ELR (cell line): ENCODE data around the gene TRIB2.

Source experiments
- DNase-seq: peaks from one replicate; pipeline ENCODE4 v3.0.0-alpha.2; 2015; ENCODE audit warnings: low read depth

Gene TRIB2

DNA sequence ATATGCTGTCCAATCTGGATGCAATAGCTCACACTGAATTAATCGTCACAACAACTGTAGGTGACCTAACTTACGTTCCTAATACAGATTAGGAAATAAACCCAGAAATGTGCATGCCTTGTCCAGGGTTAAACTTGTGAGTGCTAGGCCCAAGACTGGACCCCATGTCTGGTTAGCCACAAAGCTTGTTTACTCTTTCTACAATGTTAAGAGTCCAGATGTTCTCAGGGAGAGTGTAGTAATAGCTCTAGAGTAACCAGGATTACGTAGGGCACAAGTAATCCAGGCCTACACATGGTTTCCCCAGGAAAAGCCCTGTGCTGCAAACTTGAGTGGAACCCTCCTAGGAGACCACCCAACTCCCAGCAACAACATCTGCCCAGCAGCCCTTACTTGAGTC lies 26.2 kb downstream of the TRIB2 start:
- no peak for DNase-seq

DNA sequence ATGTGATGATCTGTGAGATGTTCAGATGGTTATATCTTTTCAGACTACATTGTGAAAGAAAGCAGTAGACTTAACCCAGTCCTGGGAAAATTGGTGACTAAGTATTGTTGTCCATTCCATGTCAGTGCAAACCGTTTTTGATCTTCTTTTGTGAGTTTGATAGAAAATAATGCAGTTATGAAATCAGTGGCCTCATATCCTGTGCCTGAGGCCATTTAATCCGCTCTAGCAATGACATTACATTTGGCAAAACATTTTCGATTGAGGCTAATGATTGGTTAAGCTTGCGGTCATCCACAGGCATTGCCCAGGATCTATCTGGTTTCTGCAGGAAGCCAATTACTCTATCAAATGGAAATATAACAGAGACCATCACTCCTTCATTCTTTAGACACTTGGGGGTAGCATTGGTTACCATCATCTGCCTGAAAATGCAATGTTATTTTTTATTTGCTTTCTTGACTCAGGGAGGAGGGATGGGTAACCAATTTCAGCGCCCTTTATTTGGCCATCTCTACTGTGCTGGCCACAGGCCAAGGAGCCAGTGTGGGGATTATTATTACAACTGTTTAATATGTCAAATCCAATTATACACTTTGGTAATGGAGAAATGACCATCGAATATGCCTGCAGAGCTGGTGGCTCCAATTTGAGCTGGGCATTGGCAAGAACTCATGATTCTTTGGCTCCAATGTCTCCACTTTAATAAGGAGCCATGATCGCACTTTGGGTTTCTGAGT lies 33.6 kb downstream of the TRIB2 start:
- peak; percentile 4 for DNase-seq

DNA sequence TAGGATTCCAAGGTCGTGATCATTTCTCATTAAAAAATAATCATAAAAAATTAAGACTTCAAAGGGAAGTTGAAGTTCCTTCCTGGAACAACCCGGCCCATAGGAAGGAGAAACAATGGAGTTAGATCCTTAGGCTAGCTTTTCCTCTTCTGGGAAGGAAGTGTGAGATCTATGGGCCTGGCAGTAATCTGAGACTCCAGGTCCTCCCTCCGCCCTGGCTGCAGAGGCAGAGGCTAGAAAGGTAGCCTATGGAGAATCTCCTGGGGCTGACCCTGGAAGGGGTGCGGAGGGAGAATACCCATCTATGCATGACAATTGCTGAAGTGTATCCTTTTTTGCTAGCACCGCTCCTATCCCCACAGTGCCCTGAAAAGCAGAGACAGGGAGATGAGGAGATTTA lies 37.9 kb downstream of the TRIB2 start:
- DNase-seq: no peak

DNA sequence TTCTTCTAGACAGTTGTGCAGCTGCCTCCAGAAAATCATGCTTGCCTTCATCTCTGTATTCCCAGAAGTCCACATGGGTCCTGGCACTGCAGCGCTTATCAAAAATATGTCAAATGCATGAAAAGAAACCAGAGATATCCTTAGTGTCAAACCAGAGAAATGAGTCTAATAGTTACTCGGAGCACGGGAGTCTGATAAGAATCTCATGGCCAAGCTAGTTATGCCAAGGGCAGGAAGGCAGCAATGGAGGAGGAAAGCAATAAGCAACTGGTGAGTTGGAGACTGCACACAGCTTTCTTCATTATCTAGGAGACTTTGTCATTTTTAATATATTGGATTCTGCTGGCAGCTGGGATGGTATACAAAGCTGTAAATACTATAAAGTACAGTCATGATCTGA lies 38.6 kb downstream of the TRIB2 start:
- DNase-seq: no peak

DNA sequence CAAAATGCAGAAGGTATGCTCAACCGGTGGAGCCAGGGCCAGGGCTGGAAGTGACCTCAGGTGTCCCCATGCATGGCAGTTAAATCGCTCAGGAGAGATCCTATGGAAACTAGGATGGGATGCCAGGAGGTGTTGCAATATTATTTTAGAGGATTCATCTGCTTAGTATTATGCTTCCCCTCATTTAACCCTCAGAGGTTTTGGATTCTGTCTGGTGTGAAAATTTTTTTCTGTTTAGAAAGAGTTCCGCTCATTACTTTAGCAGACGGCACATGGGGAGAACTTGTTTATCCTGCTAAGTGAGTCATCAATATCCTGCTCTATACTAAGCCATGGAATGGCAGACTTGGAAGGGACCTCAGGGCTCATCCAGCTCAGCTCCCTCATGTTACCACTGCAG lies 42.5 kb downstream of the TRIB2 start:
- DNase-seq: peak; percentile 87

DNA sequence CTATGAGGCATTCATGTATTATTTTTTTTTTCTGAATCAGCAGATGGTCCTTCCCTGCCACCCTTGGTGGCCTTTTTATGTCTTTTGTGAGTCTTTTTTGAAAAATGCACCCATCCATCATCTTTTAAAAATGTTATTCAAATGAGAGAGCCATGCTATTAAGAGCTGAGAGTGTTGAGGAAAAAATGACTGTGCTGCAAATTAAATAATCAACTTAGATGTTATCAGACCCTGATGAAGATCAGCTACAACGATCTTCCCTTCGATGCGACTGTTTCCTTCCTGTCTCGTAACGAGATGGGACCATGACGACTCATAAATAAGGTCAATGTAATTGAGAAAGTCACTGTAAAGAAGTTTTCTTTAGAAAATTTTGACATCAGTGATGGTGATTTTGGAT lies 44.4 kb downstream of the TRIB2 start:
- no peak for DNase-seq

DNA sequence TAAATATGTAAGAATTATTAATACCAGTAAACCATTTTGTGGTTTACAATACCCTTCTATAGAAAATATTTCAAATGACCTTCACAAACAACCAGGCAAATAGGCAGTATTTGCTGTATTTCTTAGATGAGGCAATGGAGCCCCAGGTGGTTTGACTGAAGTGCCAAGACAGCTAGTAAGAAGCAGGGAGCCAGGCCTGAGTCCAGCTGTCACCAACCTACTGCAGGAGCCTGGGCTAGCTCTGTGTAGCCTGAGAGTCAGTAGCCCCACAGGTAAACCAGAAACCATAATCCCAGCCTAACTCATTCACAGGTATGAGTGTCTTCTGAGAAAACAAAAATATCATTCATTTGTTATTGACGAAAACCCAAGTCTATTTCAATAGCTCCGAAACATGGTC lies 45.6 kb downstream of the TRIB2 start:
- no peak for DNase-seq

DNA sequence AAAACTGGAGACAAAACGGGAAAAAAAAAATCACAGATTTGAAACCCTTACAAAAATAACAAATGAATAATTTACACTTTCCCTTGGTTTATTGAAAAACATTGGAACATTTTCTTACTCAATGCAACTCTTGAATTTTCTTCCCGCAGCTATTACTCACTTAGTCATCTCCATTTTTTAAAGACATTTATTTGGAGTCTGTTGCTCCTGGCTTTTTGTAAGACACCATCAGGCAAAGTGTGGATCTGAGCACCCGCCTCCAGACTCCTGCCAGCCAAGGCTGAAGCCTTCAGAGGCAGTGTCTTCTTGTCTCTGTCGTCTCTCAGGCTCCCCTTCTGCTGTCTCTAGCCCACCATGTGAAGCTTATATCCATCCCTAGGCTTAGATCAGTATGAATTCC lies 46.2 kb downstream of the TRIB2 start:
- no peak for DNase-seq

DNA sequence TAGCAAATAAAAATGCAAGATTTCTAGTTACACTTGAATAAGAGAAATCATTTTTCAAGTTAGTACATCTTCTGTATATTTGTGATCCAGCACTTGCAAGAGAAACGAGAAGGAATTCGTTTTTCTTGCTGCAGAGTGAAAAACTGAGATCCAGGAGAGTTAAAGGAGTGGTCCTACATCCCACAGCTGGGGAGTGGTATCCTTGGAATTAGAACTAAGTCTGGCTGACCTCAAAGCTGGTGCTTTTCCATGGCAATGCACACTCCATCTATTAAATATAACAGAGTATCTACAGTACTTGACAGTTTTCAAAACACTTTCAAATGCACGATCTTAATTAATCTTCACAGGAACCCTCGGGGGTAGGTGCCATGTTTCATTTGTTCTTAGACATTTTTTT lies 46.8 kb downstream of the TRIB2 start:
- no peak for DNase-seq

DNA sequence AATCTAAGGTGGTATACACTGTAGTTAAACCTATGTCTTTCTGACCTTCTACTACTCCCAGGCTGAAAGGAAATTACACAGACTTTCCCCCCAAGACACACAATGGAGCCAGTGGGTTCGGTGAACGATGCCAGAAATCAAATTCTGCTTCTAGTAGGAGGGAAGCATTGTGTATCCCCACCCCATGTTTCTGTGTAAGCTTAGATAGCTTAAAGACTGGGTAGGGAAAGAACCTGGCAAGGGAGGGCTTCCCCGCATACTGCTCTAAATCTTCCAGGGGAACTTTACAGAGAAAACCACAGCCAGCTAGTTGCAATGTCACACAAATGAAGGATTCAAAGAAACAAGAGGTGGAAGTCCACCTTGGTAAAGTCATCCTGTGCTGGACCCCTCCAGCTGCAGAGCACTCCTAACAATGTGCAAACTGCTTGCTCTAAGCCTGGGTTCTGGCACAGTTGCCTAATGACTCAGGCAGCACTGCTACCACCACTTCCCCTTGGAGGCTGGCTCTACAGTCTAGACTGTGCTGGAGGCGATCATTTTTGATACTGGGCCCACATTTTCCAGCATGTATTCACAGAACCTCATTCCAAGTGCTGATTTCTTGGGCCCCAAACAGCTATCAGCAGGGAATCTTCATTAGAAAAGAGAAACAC lies 47.5 kb downstream of the TRIB2 start:
- peak; percentile 71 for DNase-seq

DNA sequence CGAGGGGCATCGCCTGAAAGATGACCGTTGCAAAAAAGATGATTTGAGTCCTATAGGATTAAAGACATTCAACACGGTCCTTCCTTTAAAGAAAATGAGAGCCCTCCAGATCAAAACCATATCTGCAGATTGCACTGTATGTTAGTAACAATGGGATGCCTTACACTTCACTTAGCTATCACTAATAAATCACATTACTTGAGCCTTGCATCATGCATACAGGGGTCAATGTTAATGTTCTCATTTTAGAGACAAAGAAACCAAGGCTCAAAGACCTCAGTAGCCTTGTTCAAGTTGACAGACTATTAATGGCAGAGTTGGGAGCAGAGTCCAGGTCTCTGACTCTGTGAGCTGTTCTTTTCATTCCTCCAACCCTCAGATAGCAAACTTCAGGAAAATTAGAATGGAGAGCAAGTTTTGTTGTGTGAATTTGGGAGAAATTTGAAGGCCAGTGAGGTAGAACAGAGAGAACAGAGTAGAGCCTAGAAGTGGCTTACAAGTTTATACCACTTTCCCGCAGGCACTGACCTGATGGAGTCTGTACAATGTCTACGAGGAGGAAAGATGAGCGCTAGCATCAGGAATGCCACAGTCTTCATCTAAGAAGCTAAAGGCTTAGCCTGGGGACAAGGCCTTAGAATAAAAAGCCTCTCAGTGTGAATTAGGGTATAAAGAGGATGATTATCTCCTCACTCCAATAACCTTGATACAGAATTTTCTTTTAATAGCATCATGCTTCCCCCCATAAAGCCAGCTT lies 48.3 kb downstream of the TRIB2 start:
- DNase-seq: peak; percentile 33

DNA sequence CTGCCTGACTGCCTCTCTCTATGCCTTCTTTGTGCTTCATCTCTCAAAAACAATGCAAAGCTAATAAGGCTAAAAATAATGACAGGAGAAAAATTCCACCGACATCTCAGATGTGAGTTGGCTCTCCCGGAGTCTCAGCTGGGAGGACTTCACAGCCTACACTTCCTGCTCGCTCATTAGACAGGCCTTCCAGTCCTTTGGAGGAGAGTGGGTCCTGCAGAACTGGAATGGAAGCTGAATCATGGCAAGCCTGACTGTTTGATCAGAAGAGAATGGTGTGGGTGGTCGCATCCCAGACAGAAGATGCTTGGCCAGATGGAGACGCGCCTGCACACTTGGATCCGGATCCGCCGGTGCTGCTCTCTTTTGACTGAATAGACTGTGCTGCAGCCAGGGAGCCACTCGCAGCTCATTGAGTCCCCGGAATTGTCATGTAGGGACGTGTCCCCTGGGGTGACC lies 49.7 kb downstream of the TRIB2 start:
- peak; percentile 38 for DNase-seq

DNA sequence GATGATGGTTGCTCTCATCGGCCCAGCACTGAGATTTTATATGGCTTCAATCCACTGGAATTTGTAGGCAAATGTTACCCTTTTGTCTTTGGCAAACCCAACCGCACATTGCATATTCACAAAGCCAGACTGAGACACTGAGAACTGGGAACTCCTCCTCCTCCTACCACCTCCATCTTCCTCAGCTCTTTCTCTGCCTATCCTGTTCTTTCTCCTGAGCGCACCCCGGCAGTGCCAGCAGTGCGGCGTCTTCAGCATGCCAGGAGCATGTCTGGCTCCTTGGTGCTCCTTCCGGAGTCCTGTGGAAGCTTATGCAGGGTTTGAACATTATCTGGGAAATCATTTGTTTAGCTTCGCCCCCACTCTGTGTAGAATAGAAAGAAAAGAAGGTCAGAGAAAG lies 50.8 kb downstream of the TRIB2 start:
- no peak for DNase-seq

DNA sequence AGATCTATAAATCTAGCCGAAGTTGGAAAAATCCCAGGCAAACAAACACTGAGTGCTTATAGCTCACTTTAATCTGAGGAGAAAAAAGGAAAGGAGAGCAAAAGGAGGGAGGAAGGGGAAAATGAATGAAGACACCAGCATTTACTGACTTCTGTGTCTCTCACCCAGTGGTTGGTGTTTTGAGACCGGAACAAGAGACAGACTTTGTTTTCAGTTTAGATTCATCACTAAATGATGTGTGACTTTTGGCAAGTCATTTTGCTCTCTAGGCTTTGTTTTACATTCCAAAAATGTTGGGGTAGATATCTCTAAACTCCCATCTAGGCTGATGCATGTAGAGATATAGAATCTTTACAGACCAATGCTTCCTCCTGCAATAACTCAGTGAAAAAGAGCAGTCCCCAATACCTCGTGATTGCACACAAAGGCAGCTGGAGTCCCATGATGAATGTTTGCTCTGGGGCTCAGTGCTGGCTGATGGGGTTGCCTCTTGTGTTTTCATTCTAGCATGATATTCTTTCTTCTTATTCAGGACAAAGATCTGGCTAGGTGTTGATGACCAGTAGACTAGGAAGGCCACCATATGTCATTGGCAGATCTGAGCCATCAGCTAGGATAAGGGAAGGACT lies 51.4 kb downstream of the TRIB2 start:
- no peak for DNase-seq

DNA sequence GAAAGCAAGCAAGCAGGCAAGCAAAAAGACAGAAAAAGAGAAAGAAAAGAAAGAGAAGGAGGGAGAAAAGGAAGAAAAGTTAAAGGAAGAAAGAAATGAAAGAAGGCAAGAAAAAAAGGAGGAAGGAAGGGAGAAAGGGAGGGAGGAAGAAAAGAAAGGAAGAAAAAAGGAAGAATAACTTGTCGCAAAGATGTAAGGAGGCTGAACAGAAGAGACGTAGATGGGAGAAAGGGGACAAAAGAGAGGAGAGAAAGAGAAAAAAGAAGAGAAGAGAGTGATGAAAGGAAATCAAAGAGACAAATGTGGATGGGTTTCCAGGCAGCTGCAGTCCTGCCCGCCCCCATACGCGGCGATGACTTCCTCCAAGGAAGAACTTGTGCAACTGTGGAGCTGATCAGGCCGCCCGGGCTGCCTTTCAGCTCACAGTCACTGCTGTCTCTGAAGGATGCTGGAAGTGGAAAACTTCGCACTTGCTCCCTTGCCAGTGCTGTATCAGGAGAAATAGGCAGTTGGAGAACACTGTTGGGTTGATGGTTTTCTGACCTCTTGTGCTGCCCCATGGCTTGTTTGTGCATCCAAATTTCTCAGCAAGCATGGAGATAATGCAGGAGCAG lies 52.9 kb downstream of the TRIB2 start:
- no peak for DNase-seq

DNA sequence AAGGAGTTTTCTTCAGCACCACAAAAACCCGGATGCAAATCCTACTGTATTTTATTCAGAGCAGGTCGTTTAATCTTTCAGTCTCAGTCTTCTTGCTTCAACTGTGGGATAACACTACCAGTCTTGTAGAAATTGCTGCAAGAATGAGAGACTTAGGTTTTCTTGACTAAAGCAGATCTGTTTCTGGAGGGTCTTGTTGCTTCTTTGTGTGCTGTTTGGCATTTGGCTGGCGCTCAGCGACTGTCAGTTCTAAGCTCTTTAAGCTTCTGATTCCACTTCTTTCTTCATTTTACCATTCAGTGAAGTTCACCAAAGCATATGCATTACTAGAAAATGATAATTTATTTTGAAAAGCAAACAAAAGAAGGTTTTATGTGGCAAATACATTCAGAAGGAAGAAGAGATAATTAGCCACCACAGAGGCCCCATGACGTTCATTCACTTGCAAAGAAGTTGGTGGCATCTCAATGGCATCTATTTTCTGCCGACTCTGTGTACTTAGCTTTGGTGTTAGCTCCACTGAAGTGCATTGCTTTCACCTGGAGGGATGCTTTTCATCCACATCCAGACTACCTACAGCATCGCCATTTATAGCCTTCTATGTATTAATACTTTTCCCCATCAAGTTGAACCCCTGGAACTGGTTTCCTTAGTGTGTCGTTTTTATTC lies 53.7 kb downstream of the TRIB2 start:
- no peak for DNase-seq

DNA sequence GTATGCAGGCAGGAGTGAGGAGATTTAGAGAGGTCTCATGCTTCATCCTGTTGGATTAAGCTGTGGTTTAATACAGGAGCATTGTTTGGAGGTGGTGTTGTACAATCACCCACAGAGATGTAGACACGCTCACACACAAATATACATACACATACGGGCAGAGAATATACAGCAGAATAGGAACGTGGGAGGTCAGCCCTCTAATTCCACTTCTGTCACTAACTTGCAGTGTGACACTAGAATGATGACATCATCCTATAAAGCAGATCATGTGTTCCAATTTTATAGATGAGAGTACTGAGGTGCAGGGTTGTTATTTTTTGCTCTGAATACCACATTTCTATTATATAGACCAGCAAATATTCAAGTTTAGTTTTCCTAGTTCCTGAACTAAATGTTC lies 54.4 kb downstream of the TRIB2 start:
- DNase-seq: no peak

DNA sequence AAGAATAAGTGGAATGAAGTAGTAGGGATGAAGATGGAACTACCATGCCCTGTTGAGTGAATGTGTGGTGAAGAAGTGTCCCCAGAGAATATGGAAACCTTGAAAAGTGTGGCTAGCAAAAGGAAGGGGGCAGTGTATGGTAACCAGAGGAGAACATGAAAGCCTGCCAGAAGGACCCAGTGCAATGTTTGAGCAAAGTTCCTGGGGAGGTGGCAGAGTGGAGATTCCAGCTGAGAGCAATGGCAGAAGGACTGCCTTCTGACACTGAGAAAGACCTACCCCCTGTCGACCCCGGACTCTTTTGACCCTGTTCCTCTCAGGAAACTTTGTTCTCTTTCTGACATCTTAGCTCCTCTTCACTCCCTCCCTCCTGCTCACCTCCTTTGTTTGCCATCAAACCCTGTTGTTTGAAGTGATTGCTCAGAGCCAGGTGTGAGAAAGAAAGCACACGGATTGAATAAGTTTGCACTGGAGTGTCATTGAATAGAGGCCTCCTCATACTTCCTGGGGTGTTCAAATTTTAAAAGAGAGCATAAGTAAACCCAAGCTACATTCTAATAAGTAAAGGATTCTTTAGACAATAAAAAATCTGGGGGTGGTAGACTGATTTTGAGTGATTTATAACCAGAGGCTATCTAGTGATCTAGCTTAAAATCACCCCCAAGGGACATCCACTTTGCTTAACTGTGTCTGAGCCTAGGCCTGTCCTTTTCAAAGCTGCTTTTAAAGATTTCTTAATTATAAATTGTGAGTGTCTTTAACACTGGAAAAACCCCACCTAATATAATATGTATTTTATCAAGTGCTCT lies 57.1 kb downstream of the TRIB2 start:
- no peak for DNase-seq

DNA sequence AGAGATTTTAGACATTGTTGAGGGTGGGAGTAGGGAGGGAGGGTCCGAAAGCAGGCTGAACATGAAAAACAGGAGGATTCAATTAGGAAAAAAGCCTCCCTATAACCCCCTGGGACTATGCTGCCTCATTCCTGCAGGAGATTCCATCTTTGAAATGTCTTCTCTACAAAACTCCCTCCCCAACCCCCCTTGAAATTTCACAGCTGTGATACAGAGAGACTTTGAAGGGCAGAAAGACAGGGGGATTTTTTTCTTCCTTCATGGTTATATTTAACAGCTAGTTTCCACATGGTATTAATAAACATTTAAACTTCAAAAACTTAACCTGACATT lies 57.6 kb downstream of the TRIB2 start:
- DNase-seq: no peak

DNA sequence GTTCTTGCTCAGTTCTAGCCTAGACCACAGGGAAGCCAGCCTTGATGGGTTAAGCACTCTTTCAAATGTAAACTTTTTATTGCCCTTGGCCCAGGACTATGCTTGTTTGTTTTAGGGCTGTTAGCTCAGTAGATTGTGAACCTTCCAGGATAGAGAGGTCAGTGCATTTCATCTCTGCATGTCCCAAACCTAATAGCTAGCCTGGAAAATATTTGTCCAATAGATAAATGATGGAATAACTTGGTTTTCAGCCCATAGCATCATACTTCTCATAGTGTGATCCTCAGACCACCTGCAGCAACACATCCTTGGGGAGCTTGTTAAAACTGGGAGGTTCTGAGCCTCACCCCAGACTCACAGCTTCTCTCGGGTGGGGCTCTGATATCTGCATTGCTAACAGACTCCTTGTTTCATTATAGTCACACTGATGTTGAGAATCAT lies 59.8 kb downstream of the TRIB2 start:
- no peak for DNase-seq

DNA sequence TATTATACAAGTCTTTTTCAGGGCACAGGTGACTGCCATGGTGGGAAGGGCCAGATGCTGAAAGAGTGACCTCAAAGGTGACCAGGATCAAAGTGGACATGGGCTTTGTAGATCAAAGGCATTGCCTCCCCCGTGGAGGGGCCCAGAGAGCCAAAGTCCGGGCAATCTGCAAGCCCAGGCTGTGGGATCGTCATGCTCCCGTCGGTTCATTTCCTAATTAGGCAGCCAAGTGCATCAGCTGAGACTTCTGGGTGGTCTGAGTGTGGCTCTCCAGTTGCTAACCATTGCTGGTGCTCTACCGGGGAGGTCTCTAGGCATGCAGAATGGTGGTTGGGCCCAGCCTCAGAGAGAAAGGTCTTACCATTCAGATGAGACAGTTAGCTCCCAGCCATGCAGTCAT lies 61.6 kb downstream of the TRIB2 start:
- no peak for DNase-seq
